GM12873 (cell line): ENCODE data around the gene ATP5PD.

ENCODE experiments used
- CTCF ChIP-seq: IDR thresholded peaks from 2 replicates; pipeline ENCODE4 v1.5.1; 2012; ENCODE audit warnings: low read depth, mild to moderate bottlenecking, moderate library complexity, low read length, control low read depth; ENCODE audit not compliant: insufficient read depth; ENCODE audit errors: missing control alignments

Gene ATP5PD

GRCh38 chr17:75031972-75032719 lies 14.6 kb downstream of the ATP5PD start:
- TF ChIP-seq CTCF = no peak

- no peak for TF ChIP-seq CTCF
Observed at GRCh38 chr17:75030161-75030560, 16.6 kb downstream of the ATP5PD start.

GRCh38 chr17:75024686-75025397 lies 21.9 kb downstream of the ATP5PD start:
- TF ChIP-seq CTCF = no peak

- no peak for TF ChIP-seq CTCF
Observed at GRCh38 chr17:75020331-75021110, 26.2 kb downstream of the ATP5PD start.

- TF ChIP-seq CTCF = no peak
Observed at GRCh38 chr17:75019710-75020109, 27.1 kb downstream of the ATP5PD start.

GRCh38 chr17:75019146-75019545 lies 27.6 kb downstream of the ATP5PD start:
- no peak for TF ChIP-seq CTCF

GRCh38 chr17:75013092-75013559 lies 33.6 kb downstream of the ATP5PD start:
- no peak for TF ChIP-seq CTCF
